GM18951 (cell line): ENCODE measurements around the gene SUSD5.
"Not testable (repeated sequence)": the region's sequence is repeated elsewhere in the genome, so short reads cannot be mapped to it uniquely, and the experiment has no call there.

Experiments used
- POLR2A ChIP-seq: IDR thresholded peaks from 4 replicates; pipeline ENCODE4 v1.6.1; 2011; ENCODE audit warnings: mild to moderate bottlenecking; ENCODE audit not compliant: insufficient read length, insufficient read depth; ENCODE audit errors: extremely low read depth
- in situ Hi-C: fragments of 300-500 bp; cut with MboI; formaldehyde crosslinking; loops from one replicate; pipeline ENCODE4 v1.12.0; 2022; ENCODE audit warnings: low sequenced_read_pairs, mixed read lengths, inconsistent platforms; ENCODE audit not compliant: unreplicated experiment

The SUSD5 gene

DNA sequence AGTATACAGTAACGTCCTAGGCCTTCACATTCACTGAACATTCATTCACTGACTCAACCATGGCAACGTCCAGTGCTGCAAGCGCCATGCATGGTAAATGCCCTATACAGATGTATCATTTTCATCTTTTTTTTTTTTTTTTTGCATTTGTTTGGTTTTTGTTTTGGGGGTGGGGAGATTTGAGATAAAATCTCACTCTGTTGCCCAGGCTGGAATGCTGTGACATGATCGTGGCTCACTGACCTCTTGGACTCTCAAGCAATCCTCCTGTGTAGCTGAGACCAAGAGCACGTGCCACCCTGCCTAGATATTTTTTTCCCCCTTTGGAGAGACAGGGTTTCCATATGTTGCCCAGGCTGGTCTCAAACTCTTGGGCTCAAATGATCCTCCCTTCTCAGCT is 37.4 kb downstream of the SUSD5 start:
- in situ Hi-C loops: no loop called here

DNA sequence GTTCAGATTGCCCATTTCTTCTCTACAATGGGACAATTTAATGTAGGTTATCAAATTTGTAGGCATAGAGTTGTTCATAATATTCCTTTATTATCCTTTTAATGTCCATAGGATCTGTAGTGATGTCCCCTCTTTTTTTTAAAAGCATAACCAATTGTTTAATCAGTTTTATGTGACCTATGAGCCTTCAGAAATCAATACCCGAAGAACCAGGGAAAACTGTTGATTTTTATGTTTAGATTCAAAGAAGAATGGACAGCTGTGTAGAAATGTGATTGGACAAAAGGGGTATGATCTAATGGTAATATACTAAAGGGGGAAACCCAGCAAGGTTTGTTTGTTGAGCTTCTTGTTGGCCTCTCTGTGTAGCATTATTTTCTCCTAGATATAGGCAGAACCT is 39.5 kb downstream of the SUSD5 start:
- TF ChIP-seq POLR2A: no peak
- in situ Hi-C loops: no loop called here

More for the DNA sequence above, 37.4 kb downstream of the SUSD5 start:
- TF ChIP-seq POLR2A: no peak

DNA sequence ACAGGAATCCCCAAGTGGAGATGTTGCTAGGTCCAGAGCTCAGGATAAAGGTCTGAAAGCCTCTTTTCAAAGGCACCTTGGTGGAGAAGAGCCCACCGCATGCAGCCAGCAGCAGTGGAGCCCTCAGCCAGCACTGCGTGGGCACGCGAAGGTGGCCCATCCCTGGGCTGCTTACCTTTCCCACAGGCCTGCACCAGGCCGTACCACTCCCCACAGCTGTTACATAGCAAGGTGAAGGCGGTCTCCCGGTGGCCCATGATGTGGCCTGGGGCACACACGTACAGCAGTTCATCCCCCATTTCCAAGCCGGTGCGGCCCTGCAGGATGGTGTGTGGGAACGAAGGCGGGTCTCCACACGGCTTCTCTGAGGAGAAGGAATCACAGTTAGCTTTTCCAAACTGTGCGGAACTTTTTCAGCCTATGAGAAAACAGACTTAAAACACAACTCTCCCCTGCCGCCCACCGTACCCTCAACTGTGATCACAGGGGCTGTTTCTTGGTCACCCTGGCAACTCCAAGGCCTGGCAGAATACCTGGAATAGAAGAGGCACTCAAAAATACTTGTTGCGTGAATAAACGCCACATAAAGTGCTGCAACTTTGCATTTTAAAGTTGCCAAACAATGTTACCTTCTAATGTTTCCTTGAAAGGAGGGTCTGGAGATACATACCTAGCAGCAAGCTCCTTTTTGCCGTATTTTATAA is 43.7 kb downstream of the SUSD5 start:
- no peak for TF ChIP-seq POLR2A
- in situ Hi-C loops: no loop called here

DNA sequence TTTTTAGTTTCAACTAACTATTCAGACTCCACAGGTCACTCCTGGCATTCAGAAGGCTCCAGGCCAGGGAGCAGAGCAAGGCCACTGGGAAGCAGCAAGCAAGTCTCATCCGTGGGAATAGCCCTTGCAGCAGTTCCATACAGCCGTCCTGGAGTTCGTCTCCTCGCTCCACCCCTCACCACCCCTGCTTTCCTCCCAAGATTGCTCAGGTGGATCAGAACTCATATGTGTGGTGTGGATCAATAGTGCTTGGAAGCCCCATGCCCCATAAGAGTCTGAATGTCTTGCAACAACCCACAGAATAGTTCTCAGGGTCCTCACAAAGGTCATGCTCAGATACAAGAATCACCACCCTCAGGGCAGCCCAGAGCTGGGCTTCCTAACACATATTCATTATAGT is 44.5 kb downstream of the SUSD5 start:
- TF ChIP-seq POLR2A: no peak
- in situ Hi-C loops: no loop called here

DNA sequence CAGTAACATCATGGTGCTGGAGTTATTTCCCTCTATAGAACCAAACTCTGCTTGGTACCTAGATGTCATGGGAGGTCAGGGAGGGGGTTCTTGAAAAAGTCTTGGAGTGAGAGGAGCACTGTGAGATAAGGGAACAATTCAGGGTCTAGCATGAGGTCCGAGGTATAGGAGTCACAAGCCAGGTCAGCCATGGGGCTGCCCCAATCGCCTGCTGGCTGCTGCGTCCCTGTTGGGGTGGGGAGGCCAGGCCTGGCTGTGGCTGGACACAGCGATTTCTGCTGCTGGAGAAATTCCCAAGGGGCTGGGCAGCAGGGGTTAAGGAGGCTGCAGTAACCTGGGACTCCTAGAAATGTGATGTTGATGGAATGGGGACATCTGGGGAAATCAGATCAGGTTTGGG is 44.9 kb downstream of the SUSD5 start:
- in situ Hi-C loops: no loop called here
- TF ChIP-seq POLR2A: no peak

DNA sequence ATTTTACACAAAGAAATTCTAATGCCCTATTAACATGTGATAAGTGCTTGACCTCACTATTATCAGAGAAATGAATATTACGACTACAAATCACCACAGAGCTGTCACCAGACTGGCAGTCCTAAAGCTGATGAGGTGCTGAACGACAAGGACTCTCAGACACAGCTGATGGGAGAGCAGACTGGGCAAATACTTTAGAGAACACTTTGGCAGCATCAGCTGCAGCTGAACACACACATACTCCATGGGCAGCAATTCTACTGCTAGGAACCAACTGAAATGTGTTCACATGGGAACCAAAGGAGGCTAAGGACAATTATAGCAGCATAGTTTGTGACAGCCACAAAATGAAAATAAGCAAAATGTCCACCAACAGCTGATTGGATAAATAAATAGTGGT is 45.5 kb downstream of the SUSD5 start:
- no peak for TF ChIP-seq POLR2A
- in situ Hi-C loops: no loop called here

DNA sequence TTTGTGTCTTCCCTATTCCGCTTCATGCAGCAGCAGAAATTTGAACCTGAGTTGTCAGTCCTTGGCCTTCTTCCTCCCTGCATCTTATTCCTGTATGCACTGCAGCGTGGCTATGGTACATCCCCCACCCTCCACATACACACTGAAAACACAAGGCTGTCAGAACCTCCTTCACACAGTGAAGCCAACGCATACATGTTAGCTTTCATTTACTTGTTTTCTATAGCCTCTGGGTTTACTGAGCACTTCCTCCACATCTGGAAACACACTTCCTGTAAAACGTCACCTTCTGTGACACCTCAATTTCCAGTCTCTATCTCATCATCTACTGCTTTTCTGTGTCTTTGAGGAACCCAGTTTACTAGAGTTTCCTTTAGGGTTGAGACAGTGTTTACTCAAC is 47.0 kb downstream of the SUSD5 start:
- TF ChIP-seq POLR2A: no peak
- in situ Hi-C loops: no loop called here

DNA sequence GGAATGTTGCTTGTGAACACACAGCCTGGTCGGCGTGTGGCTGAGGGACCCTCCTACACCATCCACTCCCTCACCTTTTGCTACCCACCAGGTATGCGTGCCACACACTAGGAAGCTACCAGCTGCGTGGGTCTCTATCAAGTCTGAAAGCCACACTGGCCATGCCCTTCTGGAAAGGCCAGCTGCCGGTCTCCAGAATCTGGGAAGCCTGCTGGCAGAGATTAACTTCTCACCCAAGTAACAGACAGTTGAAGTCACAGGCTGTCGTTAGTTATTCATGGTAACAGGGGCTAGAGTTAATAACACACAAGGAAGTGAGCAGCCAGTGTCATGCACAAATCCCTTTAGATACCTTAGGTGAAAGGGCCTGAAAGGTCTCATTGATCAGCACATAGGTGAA is 48.1 kb downstream of the SUSD5 start:
- in situ Hi-C loops: no loop called here
- TF ChIP-seq POLR2A: no peak

DNA sequence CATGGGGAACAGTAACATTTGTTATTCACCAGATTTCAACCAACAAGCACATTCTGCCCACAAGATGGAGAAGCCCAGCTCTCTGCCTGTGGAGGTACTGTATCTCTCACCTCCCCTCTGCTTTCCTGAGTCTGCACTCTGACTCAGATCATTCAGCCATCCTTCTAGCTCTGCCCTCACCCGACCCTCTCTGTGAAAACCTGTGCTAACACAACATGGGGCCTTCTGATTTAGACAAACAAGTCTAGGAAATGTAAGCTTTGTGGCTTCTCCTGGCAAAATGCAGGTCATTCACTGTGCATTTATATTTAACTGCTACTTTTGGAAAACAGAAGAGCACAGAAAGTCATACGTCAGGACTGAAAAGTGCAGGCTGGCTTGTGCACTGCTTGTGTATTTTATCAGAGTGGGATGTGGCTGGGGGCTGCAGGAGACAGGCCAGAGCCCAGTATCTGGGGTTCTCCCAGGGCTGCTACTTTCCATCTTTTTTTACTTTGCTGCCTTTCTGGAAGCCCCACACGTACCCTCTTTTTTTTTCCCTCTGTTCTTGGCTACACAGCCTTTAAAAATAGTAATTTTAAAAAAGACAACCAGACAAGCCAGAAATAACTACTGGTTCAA is 50.8 kb downstream of the SUSD5 start:
- in situ Hi-C loops: no loop called here
- no peak for TF ChIP-seq POLR2A

DNA sequence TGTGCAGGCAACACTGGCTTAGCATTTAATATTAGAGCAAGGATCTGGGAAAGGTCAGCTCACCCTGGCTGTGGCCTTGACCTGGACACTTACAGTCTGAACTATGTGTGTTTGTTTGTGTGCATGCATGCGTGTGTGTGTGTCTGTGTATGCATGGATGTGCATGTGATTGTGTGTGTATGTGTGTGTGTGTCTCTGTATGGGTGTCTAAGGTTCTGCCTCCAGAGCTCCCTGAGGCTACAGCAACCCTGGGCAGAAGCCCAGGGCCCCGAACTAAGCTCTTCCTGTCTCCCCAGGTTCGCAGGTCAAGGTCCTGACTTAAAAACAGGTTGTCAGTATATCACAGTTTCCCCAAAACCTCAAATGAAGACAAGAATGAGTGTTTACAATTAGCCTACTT is 51.3 kb downstream of the SUSD5 start:
- TF ChIP-seq POLR2A: no peak
- in situ Hi-C loops: no loop called here

DNA sequence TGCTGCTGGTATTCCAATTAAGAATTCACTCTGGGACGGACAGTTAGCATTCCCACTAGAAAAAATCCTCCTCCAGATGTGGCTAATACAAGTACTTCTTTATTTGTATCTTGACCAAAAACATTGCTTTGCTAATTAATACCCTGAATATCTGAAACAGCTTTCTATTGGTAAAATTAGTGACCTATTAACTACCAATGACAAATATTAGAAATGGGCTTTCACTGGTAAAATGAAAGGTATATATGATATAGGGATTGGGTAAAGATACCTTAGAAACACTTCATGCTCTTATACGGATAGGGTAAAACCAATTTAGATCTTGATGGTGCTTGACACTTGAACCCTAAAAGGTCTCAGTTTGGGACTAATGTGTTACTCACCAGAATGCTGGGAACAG is 52.5 kb downstream of the SUSD5 start:
- in situ Hi-C loops: no loop called here
- TF ChIP-seq POLR2A: no peak

DNA sequence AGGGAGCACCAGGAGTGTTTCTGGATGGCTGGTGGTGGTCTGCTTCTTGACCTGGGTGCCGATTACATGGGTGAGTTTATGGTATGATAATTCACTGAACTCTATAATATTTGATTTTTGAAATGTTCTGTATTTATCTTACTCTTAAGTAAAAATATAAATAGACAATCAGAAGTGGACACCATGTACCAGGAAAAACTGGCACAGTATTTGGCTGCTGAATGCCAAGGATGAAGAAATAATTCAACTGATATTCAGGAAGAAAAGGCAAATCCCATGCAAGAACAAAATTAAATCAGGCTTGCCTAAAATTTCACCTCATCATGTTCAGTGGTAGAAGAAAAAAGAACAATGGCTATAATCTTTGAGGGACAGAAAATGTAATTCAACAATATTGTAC is 53.2 kb downstream of the SUSD5 start:
- in situ Hi-C loops: no loop called here

DNA sequence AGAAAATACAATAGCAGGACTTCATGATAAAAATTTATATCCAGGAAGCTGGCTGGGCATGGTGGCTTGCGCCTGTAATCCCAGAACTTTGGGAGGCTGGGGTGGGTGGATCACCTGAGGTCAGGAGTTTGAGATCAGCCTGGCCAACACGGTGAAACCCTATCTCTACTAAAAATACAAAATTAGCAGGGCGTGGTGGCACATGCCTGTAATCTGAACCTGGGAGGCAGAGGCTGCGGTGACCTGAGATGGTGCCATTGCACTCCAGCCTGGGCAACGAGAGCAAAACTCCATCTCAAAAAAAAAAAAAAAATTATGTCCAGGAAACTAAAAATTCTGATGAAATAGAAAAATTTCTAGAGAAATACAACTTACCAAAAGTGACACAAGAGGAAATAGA is 56.0 kb downstream of the SUSD5 start:
- in situ Hi-C loops: not testable (repeated sequence)

More for the DNA sequence above, 53.2 kb downstream of the SUSD5 start:
- no peak for TF ChIP-seq POLR2A

DNA sequence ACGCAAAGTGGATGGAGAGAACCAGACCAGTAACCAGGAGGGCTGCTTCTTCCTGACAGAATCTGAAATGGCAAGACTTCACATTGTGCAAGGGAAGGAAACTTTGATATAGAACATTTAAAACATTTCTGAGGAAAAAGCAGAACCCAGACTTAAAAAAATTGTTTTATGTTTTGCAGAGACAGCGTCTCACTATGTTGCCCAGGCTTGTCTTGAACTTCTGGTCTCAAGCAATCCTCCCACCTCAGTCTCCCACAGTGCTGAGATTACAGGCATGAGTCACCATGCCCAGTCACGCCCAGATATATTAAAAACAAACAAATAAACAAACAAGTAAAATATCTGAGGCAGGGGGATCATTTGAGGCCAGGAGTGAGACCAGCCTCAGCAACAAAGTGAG is 58.6 kb downstream of the SUSD5 start:
- in situ Hi-C loops: loop anchor here (10.0 kb wide), 1 partner anchor 205 kb away; no protein-coding TSS in a partner anchor
- TF ChIP-seq POLR2A: no peak
